ENCODE results near the gene PLSCR1. TPM values are rescaled to one million over a fixed set of nuclear protein-coding genes. Genes with fewer than 3 reads are reported as not detected.

PLSCR1 gene
- total RNA-seq, 3 donors from 2014 or later, result 119 to 264 (median 180) TPM

DNA sequence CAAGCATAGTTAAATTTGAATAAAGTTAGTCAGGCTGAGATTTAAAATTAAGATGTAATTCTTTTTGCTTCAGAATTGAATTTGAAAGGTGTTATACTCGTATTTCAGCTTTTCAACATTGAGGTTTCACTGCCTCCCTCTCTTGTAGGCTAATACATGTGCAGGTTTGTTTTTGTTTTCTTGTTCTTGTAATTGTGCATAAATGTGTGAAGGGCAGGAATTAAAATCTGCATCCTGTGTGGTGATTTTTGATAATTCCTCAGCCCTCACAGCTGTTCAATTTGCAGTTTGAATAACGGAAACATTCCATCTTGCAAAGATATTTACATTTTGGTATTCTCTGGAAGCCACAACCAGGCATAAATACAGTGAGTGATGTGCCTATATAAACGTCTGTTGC is 24.9 kb upstream of the PLSCR1 start:
- intact Hi-C loops (cut with DNase I, micrococcal nuclease), result no loop called here
- no peaks in the 10 kb centered on the region for H3K9me3 ChIP-seq
- no peaks in the 10 kb centered on the region for H3K36me3 ChIP-seq (ENCODE audit: low read depth)
- no peak for DNase-seq
- TF ChIP-seq, protein P1, sequence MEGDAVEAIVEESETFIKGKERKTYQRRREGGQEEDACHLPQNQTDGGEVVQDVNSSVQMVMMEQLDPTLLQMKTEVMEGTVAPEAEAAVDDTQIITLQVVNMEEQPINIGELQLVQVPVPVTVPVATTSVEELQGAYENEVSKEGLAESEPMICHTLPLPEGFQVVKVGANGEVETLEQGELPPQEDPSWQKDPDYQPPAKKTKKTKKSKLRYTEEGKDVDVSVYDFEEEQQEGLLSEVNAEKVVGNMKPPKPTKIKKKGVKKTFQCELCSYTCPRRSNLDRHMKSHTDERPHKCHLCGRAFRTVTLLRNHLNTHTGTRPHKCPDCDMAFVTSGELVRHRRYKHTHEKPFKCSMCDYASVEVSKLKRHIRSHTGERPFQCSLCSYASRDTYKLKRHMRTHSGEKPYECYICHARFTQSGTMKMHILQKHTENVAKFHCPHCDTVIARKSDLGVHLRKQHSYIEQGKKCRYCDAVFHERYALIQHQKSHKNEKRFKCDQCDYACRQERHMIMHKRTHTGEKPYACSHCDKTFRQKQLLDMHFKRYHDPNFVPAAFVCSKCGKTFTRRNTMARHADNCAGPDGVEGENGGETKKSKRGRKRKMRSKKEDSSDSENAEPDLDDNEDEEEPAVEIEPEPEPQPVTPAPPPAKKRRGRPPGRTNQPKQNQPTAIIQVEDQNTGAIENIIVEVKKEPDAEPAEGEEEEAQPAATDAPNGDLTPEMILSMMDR (IDR thresholded peaks at IDR 0.05), result no peak
- no peak overlapping the region for H3K4me3 ChIP-seq
- no peaks in the 10 kb centered on the region for H3K4me1 ChIP-seq (ENCODE audit: low read depth)
- no peak for ATAC-seq

DNA sequence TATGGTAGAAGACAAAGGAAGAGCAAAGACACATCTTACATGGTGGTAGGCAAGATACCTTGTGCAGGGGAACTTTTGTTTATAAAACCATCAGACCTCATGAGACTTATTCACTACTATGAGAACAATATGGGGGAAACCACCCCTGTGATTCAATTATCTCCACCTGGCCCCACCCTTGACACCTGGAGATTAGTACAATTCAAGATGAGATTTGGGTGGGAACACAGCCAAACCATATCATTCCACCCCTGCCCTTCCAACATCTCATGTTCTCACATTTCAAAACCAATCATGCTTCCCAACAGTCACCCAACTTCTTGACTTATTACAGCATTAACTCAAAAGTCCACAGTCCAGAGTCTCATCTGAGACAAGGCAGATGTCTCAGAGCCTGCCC is 21.7 kb upstream of the PLSCR1 start:
- DNase-seq, result no peak
- intact Hi-C loops (cut with DNase I, micrococcal nuclease), result no loop called here
- Histone ChIP-seq H3K4me1 (ENCODE audit: low read depth) (no peaks in the 10 kb centered on the region), H3K9me3 (no peaks in the 10 kb centered on the region), H3K36me3 (ENCODE audit: low read depth) (no peaks in the 10 kb centered on the region), H3K4me3 (no peak overlapping the region)
- TF ChIP-seq, protein P1 (IDR thresholded peaks at IDR 0.05), result no peak
- no peak for ATAC-seq

DNA sequence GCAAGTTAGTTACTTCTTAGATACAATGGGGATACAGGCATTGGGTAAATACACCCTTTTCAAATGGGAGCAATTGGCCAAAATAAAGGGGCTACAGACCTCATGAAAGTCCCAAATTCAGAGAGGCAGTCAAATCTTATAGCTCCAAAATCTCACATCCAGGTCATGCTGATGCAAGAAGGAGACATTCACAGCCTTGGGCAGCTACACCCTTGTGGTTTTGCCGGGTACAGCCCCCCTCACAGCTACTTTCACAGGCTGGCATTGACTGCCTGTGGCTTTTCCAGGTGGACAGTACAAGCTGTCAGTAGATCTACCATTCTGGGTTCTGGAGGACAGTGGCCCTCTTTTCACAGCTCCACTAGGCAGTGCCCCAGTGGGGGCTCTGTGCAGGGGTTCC is 17.5 kb upstream of the PLSCR1 start:
- TF ChIP-seq, protein P1 (IDR thresholded peaks at IDR 0.05), result no peak
- H3K4me1 ChIP-seq (ENCODE audit: low read depth), result no peaks in the 10 kb centered on the region
- no peaks in the 10 kb centered on the region for H3K9me3 ChIP-seq
- no peaks in the 10 kb centered on the region for H3K36me3 ChIP-seq (ENCODE audit: low read depth)
- intact Hi-C loops (cut with DNase I, micrococcal nuclease), result no loop called here
- H3K4me3 ChIP-seq, result no peak overlapping the region
- DNase-seq, result no peak
- ATAC-seq, result no peak

GRCh38 chr3:146561463-146561862 is 17.1 kb upstream of the PLSCR1 start:
- no peak for DNase-seq
- no peak for ATAC-seq
- no peaks in the 10 kb centered on the region for H3K36me3 ChIP-seq (ENCODE audit: low read depth)
- no peaks in the 10 kb centered on the region for H3K9me3 ChIP-seq
- intact Hi-C loops (cut with DNase I, micrococcal nuclease), result no loop called here
- H3K4me3 ChIP-seq, result no peak overlapping the region
- TF ChIP-seq, protein P1 (IDR thresholded peaks at IDR 0.05), result no peak
- no peaks in the 10 kb centered on the region for H3K4me1 ChIP-seq (ENCODE audit: low read depth)

DNA sequence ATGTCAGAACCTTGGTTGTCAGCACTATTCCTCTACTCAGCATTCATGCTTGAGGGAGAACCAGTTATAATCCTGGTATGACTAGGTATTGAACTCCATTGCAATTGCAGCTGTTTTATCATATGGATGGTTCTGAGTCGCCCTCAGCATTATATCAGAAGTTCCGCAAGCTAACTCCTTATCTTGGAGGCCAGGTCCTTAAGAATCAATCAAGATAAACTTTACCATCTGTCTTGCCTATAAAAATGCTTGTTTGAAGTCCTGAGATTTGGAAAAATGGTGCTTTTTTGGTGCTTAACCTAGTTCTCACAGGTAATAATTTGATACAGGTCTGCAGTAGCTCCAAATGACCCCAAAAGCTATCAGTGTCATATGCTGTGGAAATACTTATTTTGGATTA is 16.3 kb upstream of the PLSCR1 start:
- intact Hi-C loops (cut with DNase I, micrococcal nuclease), result no loop called here
- ATAC-seq, result no peak
- TF ChIP-seq, protein P1 (IDR thresholded peaks at IDR 0.05), result no peak
- Histone ChIP-seq H3K4me3 (no peak overlapping the region), H3K36me3 (ENCODE audit: low read depth) (no peaks in the 10 kb centered on the region), H3K9me3 (no peaks in the 10 kb centered on the region), H3K4me1 (ENCODE audit: low read depth) (no peaks in the 10 kb centered on the region)
- no peak for DNase-seq

GRCh38 chr3:146559388-146559787 is 15.0 kb upstream of the PLSCR1 start:
- no peak for ATAC-seq
- TF ChIP-seq, protein P1 (IDR thresholded peaks at IDR 0.05), result no peak
- no peak overlapping the region for H3K4me3 ChIP-seq
- intact Hi-C loops (cut with DNase I, micrococcal nuclease), result no loop called here
- no peaks in the 10 kb centered on the region for H3K36me3 ChIP-seq (ENCODE audit: low read depth)
- H3K9me3 ChIP-seq, result no peaks in the 10 kb centered on the region
- no peak for DNase-seq
- no peaks in the 10 kb centered on the region for H3K4me1 ChIP-seq (ENCODE audit: low read depth)

All from mucosa of descending colon (tissue), 3 donors.